ENCODE results near the gene SAMD4A. TPM values are rescaled to one million over a fixed set of nuclear protein-coding genes. Genes with fewer than 3 reads are reported as not detected.

Gene SAMD4A
- total RNA-seq, 1 experiment from 2014 or later = 18.3 TPM

GRCh38 chr14:54549862-54550261, 17.1 kb upstream of the SAMD4A start:
- Histone ChIP-seq H3K9me3 (ENCODE audit: insufficient read depth, low read depth) (no peaks in the 10 kb centered on the region), H3K27ac (no peak overlapping the region), H3K9me2 (ENCODE audit: insufficient read depth) (no peaks in the 10 kb centered on the region), H3K4me3 (no peak overlapping the region), H3K79me2 (ENCODE audit: low read depth) (no peaks in the 10 kb centered on the region), H3K27me3 (ENCODE audit: insufficient read depth, low read depth) (no peaks in the 10 kb centered on the region; the same call in 1 of the 2 replicates), H2AFZ (no peak overlapping the region), H3K4me2 (no peak overlapping the region), H3F3A (ENCODE audit: insufficient read depth, low read depth) (no peaks in the 10 kb centered on the region), H3K36me3 (ENCODE audit: low read depth) (no peaks in the 10 kb centered on the region), H4K20me1 (ENCODE audit: insufficient read depth) (0 out of 2 replicates have a peak, but pooled peaks cover 3% of the 10 kb centered on the region), H3K4me1 (replicated peaks; ENCODE audit: insufficient read depth) (no peaks in the 10 kb centered on the region)
- ChIA-PET CTCF (no interaction called here), POLR2A (ENCODE audit: unreplicated experiment) (interaction anchor here (0.6 to 0.7 kb wide), 2 partner anchors 223 to 1715 kb away, joined by 3 read pairs; no protein-coding TSS in a partner anchor)
- no peak for DNase-seq
- TF ChIP-seq EZH2 (IDR thresholded peaks at IDR 0.05; ENCODE audit: low read depth) (no peak), CTCF (conservative IDR thresholded peaks at IDR 0.05) (no peak)
- intact Hi-C loops (cut with micrococcal nuclease; ENCODE audit: unreplicated experiment) = no loop called here
- no TSS peak for BruUV-seq (replicated peaks)

GRCh38 chr14:54550514-54550913, 16.4 kb upstream of the SAMD4A start:
- no peak overlapping the region for H3K27ac ChIP-seq
- BruUV-seq (replicated peaks) = no TSS peak

GRCh38 chr14:54554401-54554800, 12.5 kb upstream of the SAMD4A start:
- Histone ChIP-seq H3K4me1 (replicated peaks; ENCODE audit: insufficient read depth) (no peaks in the 10 kb centered on the region), H3K27ac (no peak overlapping the region), H3K36me3 (ENCODE audit: low read depth) (no peaks in the 10 kb centered on the region), H3F3A (ENCODE audit: insufficient read depth, low read depth) (no peaks in the 10 kb centered on the region), H3K9me3 (ENCODE audit: insufficient read depth, low read depth) (no peaks in the 10 kb centered on the region), H3K4me2 (no peak overlapping the region), H3K79me2 (ENCODE audit: low read depth) (no peaks in the 10 kb centered on the region), H3K27me3 (ENCODE audit: insufficient read depth, low read depth) (no peaks in the 10 kb centered on the region), H2AFZ (no peak overlapping the region), H4K20me1 (ENCODE audit: insufficient read depth) (no peaks in the 10 kb centered on the region), H3K9me2 (ENCODE audit: insufficient read depth) (no peaks in the 10 kb centered on the region), H3K4me3 (no peak overlapping the region)
- CTCF ChIA-PET = no interaction called here
- no TSS peak for BruUV-seq (replicated peaks)
- TF ChIP-seq EZH2 (IDR thresholded peaks at IDR 0.05; ENCODE audit: low read depth) (no peak), CTCF (conservative IDR thresholded peaks at IDR 0.05) (no peak)
- intact Hi-C loops (cut with micrococcal nuclease; ENCODE audit: unreplicated experiment) = no loop called here
- POLR2A ChIA-PET (ENCODE audit: unreplicated experiment) = no interaction called here
- DNase-seq = no peak

More at GRCh38 chr14:54550514-54550913, 16.4 kb upstream of the SAMD4A start:
- CTCF ChIA-PET = no interaction called here
- no peak for TF ChIP-seq CTCF (conservative IDR thresholded peaks at IDR 0.05)
- no peak for TF ChIP-seq EZH2 (IDR thresholded peaks at IDR 0.05; ENCODE audit: low read depth)
- Histone ChIP-seq H3F3A (ENCODE audit: insufficient read depth, low read depth) (no peaks in the 10 kb centered on the region), H3K27me3 (ENCODE audit: insufficient read depth, low read depth) (no peaks in the 10 kb centered on the region; the same call in 1 of the 2 replicates), H3K9me3 (ENCODE audit: insufficient read depth, low read depth) (no peaks in the 10 kb centered on the region), H4K20me1 (ENCODE audit: insufficient read depth) (0 out of 2 replicates have a peak, but pooled peaks cover 3% of the 10 kb centered on the region), H3K4me3 (no peak overlapping the region), H3K4me2 (no peak overlapping the region), H3K9me2 (ENCODE audit: insufficient read depth) (no peaks in the 10 kb centered on the region), H3K36me3 (ENCODE audit: low read depth) (no peaks in the 10 kb centered on the region), H2AFZ (no peak overlapping the region), H3K4me1 (replicated peaks; ENCODE audit: insufficient read depth) (no peaks in the 10 kb centered on the region), H3K79me2 (ENCODE audit: low read depth) (no peaks in the 10 kb centered on the region)
- no peak for DNase-seq
- intact Hi-C loops (cut with micrococcal nuclease; ENCODE audit: unreplicated experiment) = no loop called here
- POLR2A ChIA-PET (ENCODE audit: unreplicated experiment) = interaction anchor here (0.7 kb wide), 1 partner anchor 223 kb away, joined by 3 read pairs; no protein-coding TSS in a partner anchor

All from PC-9 (cell line).